Measurements from ENCODE around the gene DOCK6.

GRCh38 chr19:11172576-11172975 is 89.7 kb downstream of the DOCK6 start:
- TF ChIP-seq CTCF (IDR thresholded peaks at IDR 0.05) (no peak), POLR2A (IDR thresholded peaks at IDR 0.05) (no peak)
